Neural crest cell (in vitro differentiated cells): ENCODE data around the gene LRRC8E. TPM values are rescaled to one million over a fixed set of nuclear protein-coding genes. Genes with fewer than 3 reads are reported as not detected.

ENCODE experiments used
- DNase-seq: peaks from one replicate; pipeline ENCODE4 v3.0.0; 2021; ENCODE audit warnings: low read depth, mixed read lengths, low spot score
- H3K27ac Mint-ChIP-seq: one replicate; pipeline ENCODE4 v1.8.0; 2021; ENCODE audit warnings: mild to moderate bottlenecking, mixed read lengths; ENCODE audit not compliant: unreplicated experiment
- H3K27me3 Mint-ChIP-seq: 2 replicates; pipeline ENCODE4 v1.8.0; 2021; ENCODE audit warnings: low read depth, mild to moderate bottlenecking, mixed read lengths
- H3K36me3 Mint-ChIP-seq: 2 replicates; pipeline ENCODE4 v1.8.0; 2021; ENCODE audit warnings: low read depth, mild to moderate bottlenecking, mixed read lengths
- H3K4me1 Mint-ChIP-seq: 2 replicates; pipeline ENCODE4 v1.8.0; 2021; ENCODE audit warnings: mixed read lengths
- H3K4me3 Mint-ChIP-seq: one replicate; pipeline ENCODE4 v1.8.0; 2021; ENCODE audit warnings: mild to moderate bottlenecking, mixed read lengths
- H3K9me3 Mint-ChIP-seq: 2 replicates; pipeline ENCODE4 v1.8.0; 2021; ENCODE audit warnings: mixed read lengths
- total RNA-seq: library from RNA; stranded (reverse); gene quantifications from 2 replicates; pipeline ENCODE4 v1.2.1, GENCODE V29; 2021
- TF ChIP-seq, protein P1 (sequence below): fragments of 200-600 bp; sonication (generic); conservative IDR thresholded peaks from 2 replicates; pipeline ENCODE4 v1.5.0; 2021; ENCODE audit warnings: antibody characterized with exemption, mild to moderate bottlenecking

The LRRC8E gene
- total RNA-seq, 1 donor from 2014 or later: 0.51 TPM

DNA sequence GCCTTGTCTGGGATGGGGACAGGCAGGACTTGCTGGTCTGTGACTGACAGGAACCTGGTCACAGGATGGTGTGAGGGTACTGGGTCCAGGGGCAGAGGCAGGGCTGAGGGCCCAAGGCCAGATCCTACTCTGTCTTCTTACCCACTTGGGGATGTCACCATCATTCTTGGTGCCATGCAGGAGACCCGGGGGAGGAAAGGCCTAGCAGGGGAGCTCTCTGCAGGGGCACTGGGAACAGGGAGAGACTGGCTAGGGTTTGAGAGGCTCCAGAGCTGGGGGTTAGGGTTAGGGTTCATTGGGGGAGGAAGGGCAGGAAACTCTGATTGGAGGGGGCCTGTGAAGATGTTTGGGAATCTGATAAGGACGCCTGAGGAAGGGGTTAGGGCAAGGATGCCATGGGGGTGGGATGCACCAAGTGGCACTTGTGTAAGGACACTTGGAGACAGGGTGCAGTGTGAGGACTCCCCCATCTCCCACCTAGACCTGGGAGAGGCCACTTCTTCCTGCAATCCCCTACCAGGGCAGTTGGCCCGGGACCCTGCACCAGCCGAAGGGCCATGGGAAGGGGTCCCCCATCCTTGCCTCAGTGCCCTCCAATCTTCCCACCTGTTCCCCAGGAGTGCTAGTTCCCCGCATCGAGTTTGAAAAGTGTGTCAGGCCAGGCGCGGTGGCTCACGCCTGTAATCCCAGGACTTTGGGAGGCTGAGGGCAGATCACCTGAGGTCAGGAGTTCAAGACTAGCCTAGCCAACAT, 21.0 kb upstream of the LRRC8E start:
- Mint-ChIP-seq H3K36me3 (no peaks in the 10 kb centered on the region), H3K9me3 (peaks cover 3% of the 10 kb centered on the region), H3K4me3 (peak overlapping the region; percentile 38), H3K27ac (no peak overlapping the region), H3K27me3 (peaks cover 35% of the 10 kb centered on the region), H3K4me1 (peaks cover 18% of the 10 kb centered on the region)
- TF ChIP-seq, protein P1, sequence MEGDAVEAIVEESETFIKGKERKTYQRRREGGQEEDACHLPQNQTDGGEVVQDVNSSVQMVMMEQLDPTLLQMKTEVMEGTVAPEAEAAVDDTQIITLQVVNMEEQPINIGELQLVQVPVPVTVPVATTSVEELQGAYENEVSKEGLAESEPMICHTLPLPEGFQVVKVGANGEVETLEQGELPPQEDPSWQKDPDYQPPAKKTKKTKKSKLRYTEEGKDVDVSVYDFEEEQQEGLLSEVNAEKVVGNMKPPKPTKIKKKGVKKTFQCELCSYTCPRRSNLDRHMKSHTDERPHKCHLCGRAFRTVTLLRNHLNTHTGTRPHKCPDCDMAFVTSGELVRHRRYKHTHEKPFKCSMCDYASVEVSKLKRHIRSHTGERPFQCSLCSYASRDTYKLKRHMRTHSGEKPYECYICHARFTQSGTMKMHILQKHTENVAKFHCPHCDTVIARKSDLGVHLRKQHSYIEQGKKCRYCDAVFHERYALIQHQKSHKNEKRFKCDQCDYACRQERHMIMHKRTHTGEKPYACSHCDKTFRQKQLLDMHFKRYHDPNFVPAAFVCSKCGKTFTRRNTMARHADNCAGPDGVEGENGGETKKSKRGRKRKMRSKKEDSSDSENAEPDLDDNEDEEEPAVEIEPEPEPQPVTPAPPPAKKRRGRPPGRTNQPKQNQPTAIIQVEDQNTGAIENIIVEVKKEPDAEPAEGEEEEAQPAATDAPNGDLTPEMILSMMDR: no peak
- DNase-seq: no peak

DNA sequence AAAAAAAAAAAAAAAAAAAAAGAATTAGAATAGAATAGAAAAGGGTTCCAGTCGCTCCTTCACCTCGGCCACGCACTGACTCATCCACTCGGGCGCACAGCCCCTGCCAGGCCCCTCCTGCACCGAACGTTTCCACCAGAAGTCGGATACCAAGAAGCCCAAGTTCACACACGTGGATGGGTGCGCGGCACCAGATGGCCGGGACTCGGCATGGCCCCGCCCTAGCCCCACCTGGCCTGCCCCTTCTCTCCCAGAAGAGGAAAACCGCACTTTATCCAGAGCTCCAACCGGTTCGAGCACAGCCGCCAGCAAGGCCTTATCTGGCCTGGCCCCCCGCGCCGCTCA, 20.0 kb upstream of the LRRC8E start:
- Mint-ChIP-seq H3K4me1 (peaks cover 18% of the 10 kb centered on the region), H3K27ac (no peak overlapping the region), H3K27me3 (peaks cover 34% of the 10 kb centered on the region), H3K9me3 (peaks cover 3% of the 10 kb centered on the region), H3K4me3 (no peak overlapping the region), H3K36me3 (no peaks in the 10 kb centered on the region)
- no peak for DNase-seq
- TF ChIP-seq, protein P1: no peak

DNA sequence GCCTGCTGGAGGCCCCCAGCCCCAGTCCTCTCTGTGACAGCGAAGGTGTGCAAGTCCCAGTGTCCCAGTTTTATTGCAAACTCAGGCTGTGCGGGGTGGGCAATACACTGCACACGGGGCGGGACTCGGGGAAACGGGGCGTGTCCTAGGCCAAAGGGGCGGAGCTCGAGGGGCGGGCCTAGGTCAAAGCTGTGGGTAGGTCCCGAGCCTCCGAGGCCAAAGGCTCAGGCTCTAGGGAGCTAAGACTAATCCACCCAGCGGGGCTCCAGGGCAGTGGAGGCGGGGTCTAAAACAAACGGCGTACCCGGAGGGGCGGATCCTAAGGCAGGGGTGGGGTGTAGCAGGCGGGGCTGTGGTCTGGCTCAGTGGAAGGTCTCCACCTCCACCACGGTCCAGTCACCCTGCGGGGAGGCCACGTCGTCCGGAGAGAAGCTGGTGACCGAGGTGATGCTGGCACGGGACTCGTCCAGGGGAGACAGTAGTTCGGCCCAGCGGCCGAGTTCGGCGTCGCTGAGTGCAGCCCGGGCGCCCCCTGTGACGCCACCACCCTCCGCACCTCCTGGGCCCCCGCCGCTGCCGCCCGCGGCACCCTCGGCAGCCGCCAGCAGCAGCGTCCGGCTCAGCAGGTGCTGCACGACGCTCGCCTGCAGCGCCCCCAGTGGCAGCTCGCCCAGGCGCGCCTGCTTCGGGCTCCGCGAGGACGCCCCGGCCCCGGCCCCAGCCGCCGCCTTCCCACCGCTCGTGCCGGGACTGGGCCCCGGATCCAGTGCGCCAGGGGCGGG, 19.4 kb upstream of the LRRC8E start:
- TF ChIP-seq, protein P1: peak; percentile 85
- peaks cover 3% of the 10 kb centered on the region for H3K9me3 Mint-ChIP-seq
- peak; percentile 57 for DNase-seq
- H3K27me3 Mint-ChIP-seq: peaks cover 37% of the 10 kb centered on the region
- no peak overlapping the region for H3K27ac Mint-ChIP-seq
- H3K36me3 Mint-ChIP-seq: no peaks in the 10 kb centered on the region
- peaks cover 18% of the 10 kb centered on the region for H3K4me1 Mint-ChIP-seq
- peak overlapping the region; percentile 64 for H3K4me3 Mint-ChIP-seq

DNA sequence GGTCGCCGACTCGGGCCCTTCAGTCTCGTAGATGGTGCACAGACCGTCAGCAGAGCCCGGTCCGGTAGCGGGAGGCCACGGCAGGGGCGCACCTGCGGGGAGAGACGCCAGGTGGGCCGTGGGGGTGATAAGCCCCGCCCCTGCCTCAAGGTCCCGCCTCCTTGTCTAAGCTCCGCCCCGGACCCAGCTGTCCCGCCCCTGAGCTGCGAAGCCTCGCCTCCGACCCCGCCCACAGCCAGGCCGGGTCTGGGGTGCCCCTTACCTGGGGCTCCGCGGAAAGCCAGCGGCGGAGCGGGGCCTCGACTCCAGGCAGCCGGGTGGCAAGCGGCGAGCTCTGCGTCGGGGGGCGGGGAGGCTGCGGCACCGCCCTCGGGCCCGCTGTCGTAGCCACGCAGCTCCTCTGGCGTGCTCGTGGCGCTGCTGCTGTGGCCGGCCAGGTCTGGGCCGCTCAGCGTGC, 18.8 kb upstream of the LRRC8E start:
- no peak overlapping the region for H3K27ac Mint-ChIP-seq
- peaks cover 35% of the 10 kb centered on the region for H3K27me3 Mint-ChIP-seq
- H3K9me3 Mint-ChIP-seq: peaks cover 3% of the 10 kb centered on the region
- peaks cover 18% of the 10 kb centered on the region for H3K4me1 Mint-ChIP-seq
- no peak overlapping the region for H3K4me3 Mint-ChIP-seq
- TF ChIP-seq, protein P1: peak; percentile 35
- H3K36me3 Mint-ChIP-seq: no peaks in the 10 kb centered on the region
- DNase-seq: peak; percentile 39

DNA sequence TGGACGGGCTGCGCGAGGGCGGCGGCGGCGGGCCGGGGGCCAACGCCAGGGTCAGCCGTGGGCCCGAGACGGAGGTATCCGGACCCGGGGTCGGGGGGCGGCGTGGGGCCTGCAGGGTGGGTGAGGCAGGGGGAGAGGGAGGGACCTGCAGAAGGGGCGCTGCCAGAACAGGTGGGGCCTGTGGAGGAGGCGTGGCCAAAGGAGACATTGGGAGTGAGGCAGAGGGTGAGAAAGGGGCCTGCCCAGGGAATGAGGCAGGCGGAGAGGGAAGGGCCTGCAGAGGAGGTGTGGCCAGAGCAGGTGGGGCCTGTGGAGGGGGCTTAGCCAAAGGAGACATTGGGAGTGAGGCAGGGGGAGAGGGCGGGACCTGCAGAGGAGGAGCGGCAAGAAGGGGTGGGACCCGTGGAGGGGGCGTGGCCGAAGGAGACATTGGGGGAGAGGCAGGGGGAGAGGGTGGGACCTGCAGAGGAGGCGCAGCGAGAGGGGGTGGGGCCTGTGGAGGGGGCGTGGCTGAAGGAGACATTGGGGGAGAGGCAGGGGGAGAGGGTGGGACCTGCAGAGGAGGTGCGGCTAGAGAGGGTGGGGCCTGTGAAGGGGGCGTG, 18.3 kb upstream of the LRRC8E start:
- Mint-ChIP-seq H3K4me3 (no peak overlapping the region), H3K27me3 (peaks cover 32% of the 10 kb centered on the region), H3K9me3 (peaks cover 3% of the 10 kb centered on the region), H3K27ac (no peak overlapping the region), H3K4me1 (peaks cover 22% of the 10 kb centered on the region), H3K36me3 (no peaks in the 10 kb centered on the region)
- TF ChIP-seq, protein P1: no peak
- no peak for DNase-seq
